CD4-positive, alpha-beta T cell treated with Interleukin-6 at 100 ng/mL for 8 hours (primary cell): ENCODE results near the gene MAPKAPK2.
"Not testable (repeated sequence)": the region's sequence is repeated elsewhere in the genome, so short reads cannot be mapped to it uniquely, and the experiment has no call there.

Experiments used
- DNase-seq: peaks from one replicate; pipeline ENCODE4 v3.0.0-alpha.2; 2020; ENCODE audit warnings: mixed read lengths, low spot score

Gene MAPKAPK2

DNA sequence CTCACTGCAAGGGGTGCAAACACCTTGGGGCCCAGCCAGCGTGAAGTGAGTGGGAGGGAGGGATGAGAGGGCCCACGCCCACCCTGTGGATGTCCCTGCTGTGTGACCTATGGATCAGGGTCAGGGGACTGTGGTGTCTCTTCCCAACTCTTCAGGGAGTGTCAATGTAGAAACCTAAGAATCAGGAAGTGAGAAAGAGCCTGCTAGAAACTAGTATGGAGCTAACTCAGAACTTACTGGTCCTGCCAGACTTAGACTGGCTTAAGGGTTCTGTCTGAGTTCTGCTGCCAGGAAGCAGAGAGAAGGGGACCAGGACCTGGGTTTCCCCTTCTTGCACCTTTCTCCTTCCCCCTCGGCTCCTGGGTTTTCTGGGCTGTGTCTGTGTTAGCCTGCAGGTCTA lies 89.4 kb downstream of the MAPKAPK2 start:
- no peak for DNase-seq

DNA sequence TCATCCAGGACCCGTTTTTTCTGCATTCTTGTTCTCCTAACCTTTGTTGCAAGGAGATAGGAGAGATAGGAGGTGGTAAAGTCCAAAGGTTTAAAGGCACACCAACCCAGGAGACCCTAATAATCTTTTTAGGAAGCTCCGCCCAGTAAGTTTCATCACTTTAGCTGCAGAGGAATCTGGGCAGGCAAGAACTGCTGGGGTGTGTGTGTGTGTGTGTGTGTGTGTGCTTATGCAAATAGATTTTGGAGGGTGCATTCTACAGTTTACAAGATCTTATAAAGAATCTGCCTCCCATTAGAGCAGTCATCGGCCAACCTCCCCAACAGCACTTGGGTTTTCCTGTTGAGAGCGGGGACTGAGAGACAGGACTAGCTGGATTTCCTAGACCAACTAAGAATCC lies 91.5 kb downstream of the MAPKAPK2 start:
- DNase-seq: no peak

- no peak for DNase-seq
These were observed 93.3 kb downstream of the MAPKAPK2 start for GRCh38 chr1:206778031-206778430.

- DNase-seq: not testable (repeated sequence)
These were observed 94.2 kb downstream of the MAPKAPK2 start for GRCh38 chr1:206778911-206779310.

GRCh38 chr1:206779638-206780037 lies 94.9 kb downstream of the MAPKAPK2 start:
- no peak for DNase-seq

DNA sequence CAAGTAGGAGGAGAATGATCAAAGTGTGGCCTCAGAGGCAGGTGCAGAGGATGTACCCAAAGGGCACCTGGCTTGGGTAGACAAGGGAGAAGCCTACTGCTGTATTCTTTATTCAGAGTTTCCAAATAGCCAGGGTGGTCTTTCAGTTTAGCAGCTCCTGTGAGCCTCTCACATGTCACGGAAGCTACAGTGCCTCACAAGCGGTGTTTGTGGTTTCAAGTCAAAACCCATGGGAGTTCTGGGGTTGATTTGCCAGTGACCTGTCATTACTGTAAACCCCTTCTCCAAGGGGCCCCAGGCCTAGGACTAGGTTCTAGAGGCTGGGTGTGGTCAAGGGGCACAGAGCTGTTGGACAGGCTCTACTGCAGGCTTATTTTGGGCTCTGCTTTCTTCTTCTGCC lies 97.7 kb downstream of the MAPKAPK2 start:
- DNase-seq: no peak

- DNase-seq: no peak
These were observed 98.8 kb downstream of the MAPKAPK2 start for GRCh38 chr1:206783506-206783905.
